SK-N-SH (cell line): ENCODE measurements around the gene BPNT1. TPM values are rescaled to one million over a fixed set of nuclear protein-coding genes. Genes with fewer than 3 reads are reported as not detected.
A peak's percentile ranks its signal among the peaks of the same experiment; 100 is the strongest.

ENCODE experiments used
- CTCF ChIA-PET: fragments of 300-600, 350-600 bp; formaldehyde crosslinking; extraction: SDS; loops from one replicate; lab custom pipeline; 2021; lab: Yijun Ruan, JAX
- POLR2A ChIA-PET: fragments of 350-600 bp; sonication (Branson Sonifier 250); formaldehyde crosslinking; extraction: SDS; loops from one replicate; lab custom pipeline; 2020; ENCODE audit warnings: antibody characterized with exemption, inconsistent platforms; lab: Yijun Ruan, JAX
- DNase-seq: peaks from one replicate; pipeline ENCODE4 v3.0.0; 2012
- H2AFZ ChIP-seq: fragments of 200-600 bp; sonication (generic); 2 replicates; pipeline ENCODE4 v1.8.1; 2016; ENCODE audit warnings: antibody characterized with exemption, mild to moderate bottlenecking, low read depth
- H3F3A ChIP-seq: fragments of 200-600 bp; sonication (generic); replicated peaks from 2 replicates; pipeline ENCODE3; 2016; ENCODE audit warnings: antibody characterized with exemption, mild to moderate bottlenecking; ENCODE audit not compliant: insufficient read depth
- H3K27ac ChIP-seq, 2 experiments: fragments of 200-500 bp in 1 of 2; fragments of 200-600 bp in 1 of 2; sonication (Bioruptor generic) in 1 of 2; sonication (generic), shearing (Covaris generic) in 1 of 2; 2 replicates each; pipeline versions ENCODE4 v1.5.1 to v1.6.1; 2014 to 2016; ENCODE audit warnings: low read depth in 2 of 2, inconsistent platforms in 1 of 2, low read length in 1 of 2, mild to moderate bottlenecking in 1 of 2, mixed read lengths in 1 of 2
- H3K27me3 ChIP-seq: fragments of 200-600 bp; sonication (generic), shearing (Covaris generic); 2 replicates; pipeline ENCODE4 v1.6.1; 2016; ENCODE audit warnings: mixed run types; ENCODE audit not compliant: insufficient read depth
- H3K36me3 ChIP-seq, 2 experiments: fragments of 200-500 bp in 1 of 2; fragments of 200-600 bp in 1 of 2; sonication (Bioruptor generic) in 1 of 2; sonication (generic) in 1 of 2; replicated peaks in 1 of 2; 2 replicates each; pipeline versions ENCODE3 to v1.5.1; 2014 to 2016; ENCODE audit warnings: low read length in 1 of 2, mild to moderate bottlenecking in 1 of 2; ENCODE audit not compliant: insufficient read depth in 2 of 2, control insufficient read depth in 1 of 2
- H3K4me1 ChIP-seq, 2 experiments: fragments of 200-500 bp in 1 of 2; fragments of 200-600 bp in 1 of 2; sonication (Bioruptor generic) in 1 of 2; sonication (generic), shearing (Covaris generic) in 1 of 2; 2 replicates each; pipeline versions ENCODE4 v1.5.1 to v1.6.1; 2014 to 2016; ENCODE audit warnings: low read depth in 1 of 2, low read length in 1 of 2, mixed run types in 1 of 2; ENCODE audit not compliant: insufficient read depth in 2 of 2, control insufficient read depth in 1 of 2
- H3K4me2 ChIP-seq: fragments of 200-600 bp; sonication (generic), shearing (Covaris generic); 2 replicates; pipeline ENCODE4 v1.6.1; 2017; ENCODE audit warnings: mixed run types
- H3K4me3 ChIP-seq, 2 experiments: fragments of 200-500 bp in 1 of 2; fragments of 200-600 bp in 1 of 2; sonication (Bioruptor generic) in 1 of 2; sonication (generic), shearing (Covaris generic) in 1 of 2; 2 replicates each; pipeline versions ENCODE4 v1.5.1 to v1.8.1; 2014 to 2016; ENCODE audit warnings: low read depth in 2 of 2, inconsistent platforms in 1 of 2, low read length in 1 of 2, mild to moderate bottlenecking in 1 of 2, mixed read lengths in 1 of 2, moderate library complexity in 1 of 2
- H3K79me2 ChIP-seq: fragments of 200-600 bp; sonication (generic); 2 replicates; pipeline ENCODE4 v1.8.1; 2017; ENCODE audit warnings: mild to moderate bottlenecking; ENCODE audit not compliant: insufficient read depth
- H3K9ac ChIP-seq: fragments of 200-600 bp; sonication (generic); 2 replicates; pipeline ENCODE4 v1.6.1; 2017; ENCODE audit warnings: mixed run types
- H3K9me2 ChIP-seq: fragments of 200-600 bp; sonication (generic); 2 replicates; pipeline ENCODE4 v1.6.1; 2017; ENCODE audit warnings: mixed run types
- H3K9me3 ChIP-seq: fragments of 200-600 bp; sonication (generic); 2 replicates; pipeline ENCODE4 v1.6.1; 2017; ENCODE audit warnings: mixed run types, mild to moderate bottlenecking, moderate library complexity
- H4K20me1 ChIP-seq: fragments of 200-600 bp; sonication (generic); 2 replicates; pipeline ENCODE4 v1.6.1; 2017; ENCODE audit warnings: mild to moderate bottlenecking, mixed run types; ENCODE audit not compliant: insufficient read depth
- CHD2 ChIP-seq: fragments of 150-350 bp; IDR thresholded peaks from 2 replicates; pipeline ENCODE4 v1.6.1; 2018; ENCODE audit warnings: low read length; ENCODE audit not compliant: partially characterized antibody
- EP300 ChIP-seq, 2 experiments: IDR thresholded peaks; 2 replicates each; pipeline versions ENCODE4 v1.4.0 to v1.6.1; 2012; ENCODE audit warnings: borderline replicate concordance in 1 of 2, low read depth in 1 of 2, low read length in 1 of 2
- FOXJ3 ChIP-seq: sonication (generic); formaldehyde crosslinking; IDR thresholded peaks from 2 replicates; pipeline ENCODE4 v1.5.1; 2020; ENCODE audit warnings: mild to moderate bottlenecking, missing genetic modification reagents
- JUND ChIP-seq: IDR thresholded peaks from 2 replicates; pipeline ENCODE4 v1.4.0; 2012
- MXI1 ChIP-seq: IDR thresholded peaks from 2 replicates; pipeline ENCODE4 v1.6.1; 2012; ENCODE audit warnings: mild to moderate bottlenecking, low read depth, low read length, improper control_type of control experiment
- NFIC ChIP-seq: IDR thresholded peaks from 2 replicates; pipeline ENCODE4 v1.4.0; 2012; ENCODE audit warnings: borderline replicate concordance
- NRF1 ChIP-seq: IDR thresholded peaks from 2 replicates; pipeline ENCODE4 v1.6.1; 2012; ENCODE audit warnings: low read depth, mild to moderate bottlenecking, low read length
- PBX3 ChIP-seq: IDR thresholded peaks from 2 replicates; pipeline ENCODE4; 2012
- POLR2AphosphoS5 ChIP-seq: IDR thresholded peaks from 2 replicates; pipeline ENCODE4 v1.6.1; 2012; ENCODE audit warnings: low read depth, low read length
- RCOR1 ChIP-seq: fragments of 150-350 bp; IDR thresholded peaks from 2 replicates; pipeline ENCODE4 v1.6.1; 2017; ENCODE audit warnings: antibody characterized with exemption, low read length
- RFX5 ChIP-seq: IDR thresholded peaks from 2 replicates; pipeline ENCODE4 v1.6.1; 2012; ENCODE audit warnings: mild to moderate bottlenecking, improper control_type of control experiment, low read length
- RXRA ChIP-seq: IDR thresholded peaks from 2 replicates; pipeline ENCODE4 v1.4.0; 2012; ENCODE audit warnings: low read depth, mild to moderate bottlenecking, borderline replicate concordance
- SIN3A ChIP-seq: IDR thresholded peaks from 2 replicates; pipeline ENCODE4 v1.6.1; 2012; ENCODE audit warnings: low read depth, mild to moderate bottlenecking, low read length, moderate library complexity, borderline replicate concordance
- TAF1 ChIP-seq: IDR thresholded peaks from 2 replicates; pipeline ENCODE4 v1.6.1; 2012; ENCODE audit warnings: low read depth, mild to moderate bottlenecking, low read length, moderate library complexity, borderline replicate concordance
- WGBS: methylation state at CpG from one replicate; pipeline ENCODE4 v1.1.6; 2017; ENCODE audit warnings: low lambda C conversion rate; 5-methylcytosine and 5-hydroxymethylcytosine counted together
- polyA plus RNA-seq, 3 experiments: library from polyadenylated mRNA; depleted of rRNA; stranded (reverse); fragments of >200 nt; gene quantifications; 2 replicates each; pipeline ENCODE4 v1.2.3, GENCODE V29; 2012
- TF ChIP-seq, protein P1 (sequence below): fragments of 200-600 bp; sonication (generic); IDR thresholded peaks from 2 replicates; pipeline ENCODE4 v1.6.1; 2017; ENCODE audit warnings: antibody characterized with exemption, mild to moderate bottlenecking, moderate library complexity

Gene BPNT1, protein sequence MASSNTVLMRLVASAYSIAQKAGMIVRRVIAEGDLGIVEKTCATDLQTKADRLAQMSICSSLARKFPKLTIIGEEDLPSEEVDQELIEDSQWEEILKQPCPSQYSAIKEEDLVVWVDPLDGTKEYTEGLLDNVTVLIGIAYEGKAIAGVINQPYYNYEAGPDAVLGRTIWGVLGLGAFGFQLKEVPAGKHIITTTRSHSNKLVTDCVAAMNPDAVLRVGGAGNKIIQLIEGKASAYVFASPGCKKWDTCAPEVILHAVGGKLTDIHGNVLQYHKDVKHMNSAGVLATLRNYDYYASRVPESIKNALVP
- 44.6 and 62.5 TPM in 2 replicates for polyA plus RNA-seq (2012; rRNA removed)
- polyA plus RNA-seq (2012; cell fraction: cytosol; rRNA removed) = 54.3 and 55.3 TPM in 2 replicates
- polyA plus RNA-seq (2012; cell fraction: nucleus; rRNA removed) = 31.6 and 55.2 TPM in 2 replicates

DNA sequence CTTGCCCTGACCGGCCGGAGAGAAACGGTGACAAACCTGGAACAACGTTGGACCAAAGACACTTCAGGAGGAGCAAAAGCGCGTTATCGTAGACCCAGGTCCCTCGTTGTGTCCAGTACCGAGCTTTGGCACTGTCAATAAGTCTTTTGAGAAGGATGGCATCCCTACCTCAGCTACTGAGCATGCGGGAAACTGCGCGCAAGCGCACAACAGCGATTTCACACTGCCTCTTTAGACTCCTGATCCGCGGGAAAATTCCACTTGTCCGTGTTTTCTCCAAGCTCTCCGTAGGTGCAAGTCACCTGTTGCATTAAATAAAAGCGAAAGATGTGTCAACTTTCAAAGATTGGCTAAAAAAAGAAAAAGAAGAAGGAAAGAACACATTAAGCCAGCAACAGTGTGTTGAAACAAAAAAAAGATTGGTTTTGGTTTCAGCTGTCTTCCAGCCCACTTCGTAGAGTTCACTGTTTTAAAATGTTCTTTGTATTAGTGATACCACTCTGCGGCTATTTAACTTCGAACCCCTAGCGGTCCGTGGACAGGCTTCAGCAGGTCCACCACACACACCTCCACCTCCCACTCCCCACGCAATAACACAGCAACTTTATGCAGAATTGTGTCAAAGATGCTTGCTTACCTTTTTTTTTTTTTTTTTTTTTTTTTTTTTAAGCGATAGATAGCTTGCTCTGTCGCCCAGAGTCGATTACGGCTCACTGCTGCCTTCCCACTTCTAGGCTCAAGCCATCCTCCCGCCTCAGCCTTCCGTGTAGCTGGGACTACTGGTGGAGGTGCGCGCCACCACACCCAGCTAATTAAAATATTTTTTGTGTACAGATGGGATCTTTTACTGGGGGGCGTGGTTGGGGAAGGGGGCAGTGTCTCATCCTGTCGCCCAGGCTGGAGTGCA lies at the start of gene BPNT1:
BPNT1 (minus strand) TSS at position 139 of the 907 bp plus-strand sequence. CDS start 9,942 bp downstream, outside the sequence.
- no peaks in the 10 kb centered on the region for H4K20me1 ChIP-seq
- peak within 1 kb of the TSS; percentile 53 to 76; a peak in 3 of 4 replicates for H3K27ac ChIP-seq
- H3K9me2 ChIP-seq = no peaks in the 10 kb centered on the region
- ChIA-PET POLR2A (no interaction called here), CTCF (interaction anchor here (0.6 kb wide), 1 partner anchor 647 kb away, joined by 3 read pairs; no protein-coding TSS in a partner anchor)
- H3K4me2 ChIP-seq = peak within 1 kb of the TSS; percentile 79
- no peaks in the 10 kb centered on the region for H3K27me3 ChIP-seq
- H3K4me3 ChIP-seq = peak within 1 kb of the TSS; percentile 66 to 88
- peak; percentile 85 for DNase-seq
- H3K79me2 ChIP-seq = peaks cover 48% of the 10 kb centered on the region
- WGBS = 2% methylated on average over 35 of the region's 35 CpGs
- TF ChIP-seq EP300 (IDR thresholded peaks at IDR 0.05; ENCODE audit: borderline replicate concordance in 1 of 2, low read depth in 1 of 2, low read length in 1 of 2) (no peak), JUND (peak; percentile 69), PBX3 (peak; percentile 33; the same call in 1 of the 2 replicates), POLR2AphosphoS5 (peak; percentile 92), CHD2 (peak; percentile 83), SIN3A (0 out of 2 replicates have a peak, but pooled peaks have one; percentile 76), RXRA (no peak), TAF1 (peak; percentile 76), MXI1 (peak; percentile 91), NFIC (no peak), RFX5 (peak; percentile 88), RCOR1 (peak; percentile 92), FOXJ3 (no peak), NRF1 (peak; percentile 73)
- TF ChIP-seq, protein P1, sequence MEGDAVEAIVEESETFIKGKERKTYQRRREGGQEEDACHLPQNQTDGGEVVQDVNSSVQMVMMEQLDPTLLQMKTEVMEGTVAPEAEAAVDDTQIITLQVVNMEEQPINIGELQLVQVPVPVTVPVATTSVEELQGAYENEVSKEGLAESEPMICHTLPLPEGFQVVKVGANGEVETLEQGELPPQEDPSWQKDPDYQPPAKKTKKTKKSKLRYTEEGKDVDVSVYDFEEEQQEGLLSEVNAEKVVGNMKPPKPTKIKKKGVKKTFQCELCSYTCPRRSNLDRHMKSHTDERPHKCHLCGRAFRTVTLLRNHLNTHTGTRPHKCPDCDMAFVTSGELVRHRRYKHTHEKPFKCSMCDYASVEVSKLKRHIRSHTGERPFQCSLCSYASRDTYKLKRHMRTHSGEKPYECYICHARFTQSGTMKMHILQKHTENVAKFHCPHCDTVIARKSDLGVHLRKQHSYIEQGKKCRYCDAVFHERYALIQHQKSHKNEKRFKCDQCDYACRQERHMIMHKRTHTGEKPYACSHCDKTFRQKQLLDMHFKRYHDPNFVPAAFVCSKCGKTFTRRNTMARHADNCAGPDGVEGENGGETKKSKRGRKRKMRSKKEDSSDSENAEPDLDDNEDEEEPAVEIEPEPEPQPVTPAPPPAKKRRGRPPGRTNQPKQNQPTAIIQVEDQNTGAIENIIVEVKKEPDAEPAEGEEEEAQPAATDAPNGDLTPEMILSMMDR = peak; percentile 19; the same call in 1 of the 2 replicates
- peaks cover 0 to 6% of the 10 kb centered on the region in 2 experiments for H3K36me3 ChIP-seq
- H3K9me3 ChIP-seq = no peaks in the 10 kb centered on the region
- peak within 1 kb of the TSS; percentile 99 for H2AFZ ChIP-seq
- H3K4me1 ChIP-seq = peaks cover under 1% of the 10 kb centered on the region in 2 experiments; a peak in 2 of 4 replicates
- peak within 1 kb of the TSS; percentile 71 for H3K9ac ChIP-seq
- H3F3A ChIP-seq = peaks cover 8% of the 10 kb centered on the region
